HG03139 (cell line): ENCODE data around the gene TXNRD2.

Experiments used
- ATAC-seq: cut with Tn5 transposase; IDR thresholded peaks from one replicate; pipeline ENCODE4 v1.9.1; 2021; ENCODE audit not compliant: unreplicated experiment

Gene TXNRD2

DNA sequence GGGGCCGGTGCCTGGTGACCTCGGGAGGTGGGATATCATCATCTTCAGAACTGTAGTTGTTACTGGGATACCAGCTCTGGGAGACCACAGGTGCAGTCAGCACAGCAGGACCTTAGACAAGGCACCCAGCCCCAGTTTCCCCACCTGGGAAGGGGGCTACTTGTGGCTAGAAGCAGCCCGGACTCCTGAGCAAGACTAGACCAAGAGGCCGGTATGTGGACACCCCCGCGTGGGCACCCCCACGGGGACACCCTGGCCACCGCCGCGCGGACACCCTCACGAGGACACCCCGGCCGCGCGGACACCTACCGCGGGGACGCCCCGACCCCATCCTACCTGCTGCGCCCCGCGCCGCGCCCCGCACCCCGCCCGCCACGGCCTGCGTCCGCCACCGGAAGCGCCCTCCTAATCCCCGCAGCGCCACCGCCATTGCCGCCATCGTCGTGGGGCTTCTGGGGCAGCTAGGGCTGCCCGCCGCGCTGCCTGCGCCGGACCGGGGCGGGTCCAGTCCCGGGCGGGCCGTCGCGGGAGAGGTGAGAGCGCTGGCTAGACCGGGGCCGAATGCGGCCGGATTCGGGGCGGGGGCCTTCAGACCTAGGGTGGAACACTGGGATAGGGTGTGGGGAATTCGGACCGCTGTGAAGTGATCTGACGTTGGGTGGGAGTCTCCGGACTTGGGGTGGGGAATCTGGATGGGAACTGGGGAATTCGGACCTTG, at the start of gene TXNRD2, which contains the start of gene COMT:
Gene TXNRD2, minus strand, starts transcription at position 454 of the 718 bp plus-strand sequence. Its CDS starts 15 bp downstream, at position 439.
Gene COMT, plus strand, starts transcription at position 408 of the 718 bp plus-strand sequence. CDS start 20,755 bp downstream, outside the sequence.
- ATAC-seq: no peak

DNA sequence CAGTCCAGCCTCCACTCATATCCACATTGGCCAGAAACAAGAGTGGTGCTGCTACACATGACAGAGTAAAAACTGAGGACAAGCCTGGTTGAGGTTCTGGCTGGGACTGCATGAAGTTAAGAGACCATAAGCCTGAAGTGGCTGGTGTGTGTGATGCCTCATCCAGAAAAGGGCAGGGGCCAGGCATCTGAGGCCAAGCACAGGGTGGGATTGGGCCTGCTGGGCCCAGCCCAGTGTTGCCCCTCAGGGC, 49.7 kb upstream of the TXNRD2 start:
- ATAC-seq: no peak

DNA sequence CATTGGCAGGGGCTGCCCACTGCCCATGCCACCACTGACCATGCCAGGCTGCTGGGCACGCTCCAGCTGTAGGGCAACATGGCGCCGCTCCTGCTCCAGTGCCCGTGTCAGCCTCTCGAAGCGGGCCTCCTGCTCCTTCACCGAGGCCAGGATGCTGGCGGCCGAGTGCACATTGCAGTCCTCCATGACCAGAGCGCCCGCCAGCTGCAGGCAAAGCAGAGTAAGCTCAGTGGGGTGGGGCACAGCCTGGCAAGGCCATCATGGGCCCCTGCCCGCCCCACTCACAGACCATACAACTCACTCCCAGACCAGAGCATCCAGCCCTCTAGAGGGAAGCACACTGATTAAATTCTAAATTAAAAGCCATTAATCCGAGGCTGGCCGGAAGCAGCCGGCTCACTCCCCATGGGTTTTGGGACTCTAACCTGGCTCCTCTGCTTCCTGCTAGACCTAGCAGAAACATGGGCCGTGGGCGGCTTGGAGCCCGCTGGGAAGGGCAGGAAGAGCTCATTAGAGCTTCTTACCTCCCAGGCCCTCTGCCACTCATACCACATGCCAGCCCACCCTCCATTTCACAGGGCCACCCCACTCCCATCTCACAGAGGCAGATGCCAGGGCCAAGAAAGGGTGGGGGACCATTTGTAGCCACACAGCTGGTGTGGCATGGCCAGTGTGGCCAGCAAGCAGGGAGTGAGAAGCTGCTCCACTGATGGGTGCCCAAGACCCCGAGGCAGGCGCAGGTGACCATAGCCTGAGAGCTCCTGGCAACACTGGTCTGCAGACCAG, 49.2 kb upstream of the TXNRD2 start:
- ATAC-seq: no peak

DNA sequence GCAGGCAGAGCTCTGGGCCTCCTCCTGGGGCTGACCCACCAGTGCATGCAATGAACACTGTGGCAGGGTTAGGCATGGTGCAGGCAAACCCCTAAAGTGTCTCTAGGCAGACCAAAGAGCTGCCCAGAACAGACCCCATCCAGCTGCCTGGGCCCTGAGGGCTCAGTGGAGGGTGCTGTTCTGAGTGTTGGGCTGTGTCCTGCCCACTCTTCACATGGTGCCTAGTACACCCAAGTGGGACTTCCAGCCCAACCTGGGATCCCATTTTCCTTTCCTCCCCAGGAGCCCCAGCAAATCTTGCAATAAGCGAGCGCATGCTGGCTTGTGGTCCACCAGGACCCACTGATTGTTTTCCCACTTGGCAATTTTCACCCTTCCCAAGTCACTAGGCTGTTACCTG, 48.6 kb upstream of the TXNRD2 start:
- ATAC-seq: no peak

DNA sequence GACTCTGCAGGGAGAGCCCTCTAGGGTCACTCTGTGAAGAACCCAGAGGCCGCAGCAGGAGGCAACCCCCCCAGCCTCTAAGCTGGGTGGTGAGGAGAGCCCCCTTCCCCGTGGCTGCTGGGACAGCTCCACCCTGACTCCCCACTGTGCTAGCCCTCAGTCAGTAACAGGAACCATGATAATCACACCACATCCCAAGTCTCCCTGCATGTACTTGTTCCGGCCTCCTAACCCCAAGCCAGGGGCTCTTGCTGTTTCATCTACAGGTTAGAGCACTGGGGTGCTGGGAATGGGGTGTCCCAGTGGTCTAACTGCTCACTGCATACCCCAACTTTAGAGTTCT, 48.1 kb upstream of the TXNRD2 start:
- ATAC-seq: no peak

DNA sequence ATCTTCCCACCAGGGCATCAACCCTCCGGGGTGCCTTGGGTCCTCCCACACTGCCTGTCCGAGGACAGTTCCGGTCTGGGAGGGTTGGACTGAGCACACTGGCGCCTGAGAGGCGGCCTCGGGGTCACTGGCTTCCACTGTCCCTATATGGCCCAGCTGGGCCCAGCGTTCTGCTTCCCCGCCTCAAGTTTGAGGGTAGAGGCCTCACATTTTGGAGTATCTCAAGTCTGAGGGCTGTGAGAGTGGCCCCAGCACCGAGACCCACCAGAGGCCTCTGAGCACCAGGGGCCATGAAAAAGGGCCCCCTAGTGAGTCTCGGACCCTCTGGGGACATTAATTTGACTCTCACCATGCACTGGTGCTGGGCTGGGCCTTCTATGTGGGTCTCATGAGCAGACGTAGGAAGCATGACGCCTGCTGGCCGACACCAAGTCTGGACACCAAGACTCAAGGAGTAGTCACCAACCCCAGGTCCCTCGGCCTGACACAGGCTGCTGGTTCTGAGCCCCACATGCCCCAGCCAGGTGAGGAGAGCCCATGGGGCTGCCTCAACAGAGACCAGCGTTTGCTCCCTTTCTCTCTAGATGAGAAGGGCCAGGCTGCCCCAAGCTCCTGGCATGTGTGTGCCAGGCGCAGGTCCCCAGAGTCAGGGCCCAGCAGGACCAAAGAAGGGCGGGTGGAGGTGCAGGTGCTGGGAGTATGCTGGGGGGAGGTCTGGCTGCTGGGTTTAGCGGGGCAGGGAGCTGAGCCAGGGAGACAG, 47.5 kb upstream of the TXNRD2 start:
- ATAC-seq: no peak

DNA sequence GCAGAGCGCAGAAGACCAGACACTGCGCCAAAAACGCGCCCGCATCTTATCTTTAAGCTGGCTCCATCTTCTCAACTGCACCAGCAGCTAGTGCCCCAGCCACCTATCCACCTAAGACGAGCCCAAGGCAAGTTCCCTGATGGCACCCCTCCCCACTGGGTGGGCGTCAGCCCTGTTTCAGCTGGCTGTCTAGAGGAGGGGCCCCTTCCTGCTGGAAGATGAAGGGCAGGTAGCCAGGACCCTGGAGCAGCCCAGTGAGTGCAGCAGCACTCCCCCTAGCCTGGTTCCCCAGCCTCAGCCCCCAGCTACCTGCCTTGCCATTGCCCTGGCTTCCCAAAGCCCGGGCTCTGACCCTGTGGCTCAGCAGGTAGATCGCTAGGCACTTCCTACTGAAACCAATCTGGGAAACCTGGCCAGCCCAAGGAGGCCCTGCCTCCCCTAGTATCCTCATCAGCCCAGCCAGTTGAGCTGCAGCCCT, 46.8 kb upstream of the TXNRD2 start:
- ATAC-seq: no peak

DNA sequence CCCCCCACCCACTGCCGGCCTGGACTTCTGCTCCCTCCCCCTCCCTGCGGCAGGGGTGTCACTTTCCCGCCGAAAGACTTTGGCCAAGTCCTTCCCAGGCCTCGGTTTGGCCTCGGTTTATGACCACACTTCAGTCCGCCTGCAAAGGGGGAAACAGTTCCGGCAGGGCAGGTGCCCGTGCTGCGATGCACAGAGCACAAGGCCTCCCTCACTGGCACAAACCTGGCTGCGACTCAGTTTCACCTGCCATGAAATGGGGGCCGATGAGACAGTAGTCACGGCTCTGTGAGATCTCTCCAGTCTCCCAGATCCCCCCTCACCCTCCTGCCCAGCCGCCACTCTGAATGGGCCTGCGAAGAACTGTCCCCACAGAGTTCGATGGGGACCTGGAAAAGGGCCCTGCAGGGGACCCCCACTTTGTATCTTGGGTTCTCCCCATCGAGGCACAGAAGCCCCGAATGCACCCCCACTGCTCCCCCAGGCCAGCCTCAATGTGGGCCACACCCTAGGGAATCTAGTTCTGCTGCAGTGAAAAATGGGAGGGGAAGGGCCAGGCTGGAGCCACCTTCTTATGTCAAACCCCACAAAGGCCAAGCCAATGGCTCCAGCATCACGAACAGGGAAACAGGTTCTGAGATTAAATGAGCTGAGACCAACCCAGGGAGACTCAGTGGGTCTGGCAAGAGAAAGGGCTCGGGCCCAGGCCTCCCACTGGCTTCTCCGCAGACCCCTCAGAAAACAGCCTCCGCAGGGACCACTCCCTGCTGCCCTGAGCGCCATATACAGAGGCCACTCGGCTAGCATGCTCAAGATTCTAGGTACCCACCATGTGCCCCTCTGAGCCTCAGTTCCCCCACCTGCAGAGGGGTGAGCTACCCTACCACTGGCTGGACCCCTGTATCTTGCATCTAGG, 46.0 kb upstream of the TXNRD2 start:
- ATAC-seq: no peak

DNA sequence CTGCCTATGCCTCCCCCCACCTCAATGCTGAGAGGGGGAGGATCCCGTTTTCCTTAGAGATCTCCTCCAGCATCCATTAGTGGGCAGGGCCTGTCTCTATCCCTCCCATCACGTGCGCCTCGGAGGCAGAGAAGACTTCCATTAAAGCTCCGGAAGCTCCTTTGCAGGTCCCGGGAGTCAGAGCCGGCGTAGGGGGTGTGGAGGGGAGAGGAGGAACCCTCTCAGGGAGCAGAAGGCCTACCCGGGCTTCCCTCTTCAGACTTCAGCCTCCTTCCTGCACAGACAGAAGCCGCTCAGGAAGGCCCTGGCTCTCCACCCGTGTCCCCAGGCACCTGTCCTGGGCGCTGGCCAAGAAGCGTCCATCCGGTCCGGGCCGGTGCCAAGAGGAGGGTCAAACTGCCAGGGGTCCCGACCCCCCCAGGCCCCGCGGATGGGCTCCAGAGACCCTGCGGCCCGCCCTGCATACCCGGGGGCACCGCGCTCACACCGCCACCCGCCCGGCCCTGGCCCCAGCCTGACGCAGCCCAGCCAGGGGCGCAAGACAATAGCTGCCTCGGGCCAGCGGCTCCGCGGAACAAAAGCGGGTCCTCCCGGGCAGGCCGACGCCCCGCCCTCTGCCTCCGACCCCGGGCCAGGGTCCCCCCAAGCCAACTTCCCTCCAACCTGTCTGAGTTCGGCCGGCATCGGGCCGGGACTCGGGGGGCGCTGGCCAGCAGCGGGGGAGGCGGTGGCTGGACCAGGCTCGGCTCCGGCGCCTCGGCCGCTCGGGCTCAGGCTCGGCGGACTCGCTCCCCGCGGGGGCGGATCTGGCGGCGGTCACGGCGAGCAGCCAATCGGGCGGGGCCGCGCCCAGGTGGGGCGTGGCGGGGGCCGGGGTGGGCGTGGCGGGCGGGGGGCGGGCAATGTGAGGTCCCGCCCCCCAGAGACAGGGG, 45.1 kb upstream of the TXNRD2 start:
- no peak for ATAC-seq

DNA sequence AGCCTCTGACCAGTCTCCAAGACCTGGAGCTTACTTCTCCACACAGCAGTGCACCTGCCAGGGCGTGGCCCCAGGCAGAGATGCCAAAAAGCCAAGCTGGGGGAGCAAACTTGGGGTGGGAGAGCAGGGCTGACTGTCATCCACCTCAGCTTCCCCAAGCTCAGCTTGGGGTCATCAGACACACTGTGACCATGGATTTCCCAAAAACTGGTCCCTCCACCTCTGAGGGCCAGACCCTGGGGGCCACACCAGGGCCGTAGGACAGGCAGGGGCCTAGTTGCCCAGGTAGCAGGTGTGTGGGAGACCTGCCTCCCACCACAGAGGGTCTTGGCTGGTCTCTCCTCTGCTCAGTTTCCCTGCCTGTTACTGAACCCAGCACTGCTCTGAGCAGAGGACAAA, 44.4 kb upstream of the TXNRD2 start:
- no peak for ATAC-seq

DNA sequence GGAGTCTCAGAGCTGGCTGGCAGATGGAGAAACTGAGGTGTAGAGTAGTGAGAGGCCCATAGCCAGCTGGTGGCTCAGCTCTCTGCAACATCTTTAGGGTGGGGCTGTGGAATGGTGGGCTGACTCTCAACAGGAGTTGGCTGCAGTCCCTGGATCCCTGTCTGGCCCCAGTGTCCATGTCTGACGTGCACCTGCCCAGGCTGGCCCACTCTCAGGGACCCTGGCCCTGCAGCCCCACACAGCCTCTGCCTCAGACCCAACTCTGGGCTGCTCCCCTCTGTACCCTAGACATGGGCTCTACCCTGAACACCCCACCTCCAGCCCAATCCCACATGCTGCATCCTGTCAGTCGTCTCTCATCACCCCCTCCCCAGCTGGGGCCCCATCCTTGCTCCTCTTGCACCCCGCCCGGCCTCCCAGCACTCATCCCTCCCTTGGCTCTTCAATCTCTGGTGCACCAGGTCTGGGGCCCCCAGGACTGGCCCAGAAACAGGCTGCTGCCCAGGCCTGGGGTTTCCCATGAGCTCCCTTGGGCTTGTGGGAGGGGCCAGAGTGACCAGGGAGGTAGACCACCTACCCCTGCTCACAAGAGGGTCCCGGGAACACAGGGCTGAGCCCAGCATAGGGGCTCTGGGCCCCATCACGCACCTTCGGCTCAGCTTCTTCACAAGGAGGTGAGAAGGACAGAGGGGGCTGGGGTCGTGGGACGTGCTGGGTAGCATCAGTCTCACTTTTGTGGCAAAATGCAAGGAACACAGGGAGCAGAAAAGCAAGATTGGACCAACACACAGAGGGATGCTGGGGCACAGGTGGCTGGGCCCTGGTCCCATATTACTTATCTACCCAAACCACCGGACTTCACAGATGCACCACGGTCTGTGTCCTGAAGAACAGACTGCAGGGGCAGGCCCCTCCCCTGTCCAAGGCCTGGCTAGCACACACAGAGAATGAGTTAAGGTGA, 43.5 kb upstream of the TXNRD2 start:
- no peak for ATAC-seq

DNA sequence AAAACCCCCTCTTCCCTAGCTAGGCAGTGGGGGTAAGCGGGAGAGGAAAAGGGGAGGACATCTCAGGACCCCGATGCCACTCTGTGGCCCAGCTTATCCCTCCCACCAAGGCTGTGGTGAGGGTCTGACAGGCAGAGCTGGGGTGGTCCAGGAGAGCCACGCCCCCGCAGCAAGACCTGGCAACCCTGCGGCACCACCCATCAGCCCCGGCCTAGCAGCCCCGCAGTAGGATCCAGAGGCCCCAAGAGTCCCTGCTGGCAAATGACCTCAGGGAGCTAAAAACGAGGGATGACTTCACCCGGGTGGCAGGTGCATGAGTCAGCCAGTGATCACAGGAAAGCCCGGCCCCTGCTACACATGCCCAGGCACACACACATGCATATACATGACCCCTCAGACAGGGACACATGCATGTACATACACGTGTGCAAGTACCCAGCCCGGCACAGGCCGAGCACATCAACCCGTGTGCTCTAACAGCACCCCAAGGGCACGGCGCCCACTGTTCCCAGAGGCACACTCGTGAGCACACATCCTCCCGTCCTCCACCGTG, 42.7 kb upstream of the TXNRD2 start:
- ATAC-seq: no peak

DNA sequence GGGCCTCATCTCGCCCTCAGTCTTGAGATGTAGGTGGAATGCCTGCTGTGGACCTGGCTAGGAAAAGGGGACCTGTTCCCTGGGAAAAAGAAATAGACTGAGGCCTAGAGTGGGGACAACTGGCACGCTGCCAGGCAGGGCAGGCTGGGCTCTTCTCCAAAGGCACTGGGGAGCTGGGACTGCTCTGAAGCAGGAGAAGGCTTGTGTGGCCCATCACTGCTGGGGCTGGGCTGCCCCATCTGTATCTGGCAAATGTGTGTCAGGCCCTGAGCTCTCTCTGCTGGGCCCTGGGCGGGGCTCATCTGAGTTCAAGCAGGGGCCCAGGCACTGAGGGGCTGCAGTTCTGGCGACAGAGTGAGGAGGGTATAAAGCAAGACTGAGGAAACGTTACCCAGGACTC, 42.1 kb upstream of the TXNRD2 start:
- ATAC-seq: no peak

DNA sequence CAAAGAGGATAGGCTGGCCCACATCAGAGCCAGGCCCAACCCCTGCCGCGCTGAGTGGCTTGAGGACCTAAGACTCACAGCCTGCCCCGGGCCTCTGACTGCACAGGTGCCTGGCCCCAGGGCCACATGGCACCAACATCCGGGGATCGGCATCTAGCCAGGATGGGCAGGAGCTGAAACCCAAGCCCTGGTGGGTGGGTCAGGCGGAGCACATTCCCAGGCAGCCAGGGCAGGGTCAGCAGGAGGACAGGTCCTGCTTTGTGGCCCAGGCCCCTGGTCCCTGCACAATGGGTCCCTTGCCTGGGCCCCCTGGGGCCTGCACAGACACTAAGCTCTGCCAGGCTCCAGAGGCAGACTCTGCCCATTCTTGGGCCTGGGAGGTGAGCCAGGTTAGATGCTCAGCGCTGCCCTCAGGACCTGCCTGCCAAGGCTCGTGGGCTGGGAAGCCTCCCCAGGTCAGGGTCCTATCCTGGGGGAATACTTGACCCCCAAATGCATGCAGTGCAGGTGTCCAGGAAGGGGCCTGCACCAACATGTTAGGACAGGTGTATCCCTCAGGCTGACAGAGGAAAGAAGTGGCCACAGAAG, 41.5 kb upstream of the TXNRD2 start:
- ATAC-seq: no peak

DNA sequence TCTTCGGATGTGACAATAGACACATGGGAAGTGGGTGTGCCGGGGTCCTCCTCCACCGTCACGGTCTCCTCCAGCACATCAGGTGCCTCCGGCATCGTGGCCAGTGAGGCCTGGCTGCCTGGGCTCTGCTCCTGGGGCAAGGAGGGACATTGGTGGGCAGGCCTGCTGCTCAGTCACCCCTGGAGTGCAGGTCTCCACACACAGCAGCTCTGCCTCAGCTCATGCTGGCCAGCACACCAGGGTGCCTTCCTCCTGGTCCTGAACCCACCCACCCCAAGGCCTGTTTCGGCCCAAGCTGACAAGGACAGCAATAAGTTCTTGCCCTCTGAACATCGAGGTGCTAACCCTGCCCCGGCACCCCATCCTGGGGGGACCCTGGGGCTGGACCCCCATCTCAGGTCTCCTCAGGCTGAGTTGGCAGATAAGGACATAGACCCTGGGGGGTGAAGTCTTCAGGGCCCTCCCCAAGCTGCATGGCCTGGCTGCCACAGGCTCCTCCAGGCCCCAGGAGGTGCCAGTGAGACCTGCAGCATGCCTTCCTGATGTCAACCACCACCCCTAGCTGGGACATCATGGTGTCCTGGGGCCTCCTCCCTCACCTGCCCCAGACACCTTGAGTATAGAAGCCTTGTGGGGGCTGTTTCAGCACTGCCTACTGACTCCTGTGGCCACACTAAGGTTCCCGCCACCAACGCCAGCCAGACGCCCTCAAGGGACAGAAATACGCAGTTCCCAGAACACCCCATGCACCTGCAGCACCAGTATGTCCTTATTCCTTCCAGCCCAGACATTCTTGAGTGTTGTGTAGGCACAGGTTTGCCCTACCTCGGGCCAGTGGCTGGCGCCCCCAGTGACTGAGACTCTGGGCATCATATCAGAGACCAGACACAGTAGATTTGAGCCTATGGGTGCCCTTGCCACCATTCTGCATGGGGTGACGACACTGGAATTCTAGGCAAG, 40.6 kb upstream of the TXNRD2 start:
- ATAC-seq: no peak

DNA sequence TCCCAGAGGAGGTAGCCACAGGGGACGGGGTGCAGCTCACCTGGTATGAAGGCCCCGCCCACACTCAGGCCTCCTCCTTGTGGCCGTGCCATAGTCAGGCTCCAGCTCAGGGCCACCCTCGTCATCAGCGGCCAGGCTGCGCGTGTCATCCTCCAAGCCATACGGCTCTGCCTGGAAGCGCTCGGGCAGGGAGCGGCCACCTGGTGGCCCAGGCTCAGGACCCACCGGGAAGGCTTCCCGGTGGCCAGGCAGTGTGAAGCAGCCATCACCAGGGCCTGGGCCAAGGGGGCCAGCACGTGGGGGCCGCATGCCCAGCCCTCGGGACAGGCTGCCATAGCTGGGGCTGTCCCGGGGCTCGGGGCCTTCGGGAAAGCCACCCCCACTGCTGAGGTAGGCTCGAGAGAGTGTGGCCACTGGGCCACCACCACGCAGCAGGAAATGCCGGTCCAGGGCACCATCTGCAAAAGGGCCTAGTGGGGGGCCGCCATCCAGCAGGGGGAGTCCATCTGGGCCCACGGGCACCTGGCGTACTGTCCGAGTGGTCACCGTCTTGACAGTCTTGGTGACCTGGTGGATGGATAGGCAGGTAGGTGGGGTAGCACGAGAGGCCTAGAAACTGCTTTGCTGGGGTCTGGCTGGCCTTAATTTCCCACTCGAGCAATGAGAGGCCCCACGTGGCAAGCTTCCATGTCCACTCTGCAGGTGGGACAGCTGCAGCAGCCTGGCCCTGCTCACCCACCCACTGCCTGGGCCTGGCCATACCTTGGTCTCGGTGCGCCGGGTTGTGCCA, 39.7 kb upstream of the TXNRD2 start:
- no peak for ATAC-seq
